ENCODE data around the gene HIVEP2. TPM values are rescaled to one million over a fixed set of nuclear protein-coding genes. Genes with fewer than 3 reads are reported as not detected.

The HIVEP2 gene
- total and polyA plus RNA-seq, 2 donors, result 7.6 to 17.0 TPM

DNA sequence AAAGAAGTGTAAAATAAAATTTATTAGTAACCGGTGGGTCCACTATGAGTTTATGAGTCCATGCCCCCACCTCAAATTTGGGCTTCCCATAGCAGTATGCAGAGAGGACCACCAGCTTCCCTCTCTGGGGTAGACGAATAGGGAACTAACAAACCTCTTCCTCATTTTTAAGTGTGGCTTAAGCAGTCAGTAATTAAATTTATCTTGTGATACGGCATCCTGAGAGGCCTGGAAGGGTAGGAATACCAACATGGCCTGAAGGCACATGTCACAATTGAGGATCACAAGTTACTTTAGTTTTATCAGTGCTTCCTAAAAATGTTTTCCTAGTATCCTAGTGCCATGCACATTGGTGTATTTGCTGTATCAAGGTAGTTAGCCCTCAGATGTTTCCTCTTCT, 239.9 kb downstream of the HIVEP2 start:
- H3K4me1 ChIP-seq (ENCODE audit: insufficient read depth), result no peaks in the 10 kb centered on the region
- no peaks in the 10 kb centered on the region for H3K36me3 ChIP-seq (ENCODE audit: insufficient read depth)
- no peak overlapping the region for H3K27ac ChIP-seq (ENCODE audit: low read depth)
- no peak overlapping the region for H3K4me3 ChIP-seq (ENCODE audit: low read depth, low read length)
- no peak for DNase-seq (ENCODE audit: extremely low spot score)
- 83% methylated on average over 3 of the region's 3 CpGs for WGBS

DNA sequence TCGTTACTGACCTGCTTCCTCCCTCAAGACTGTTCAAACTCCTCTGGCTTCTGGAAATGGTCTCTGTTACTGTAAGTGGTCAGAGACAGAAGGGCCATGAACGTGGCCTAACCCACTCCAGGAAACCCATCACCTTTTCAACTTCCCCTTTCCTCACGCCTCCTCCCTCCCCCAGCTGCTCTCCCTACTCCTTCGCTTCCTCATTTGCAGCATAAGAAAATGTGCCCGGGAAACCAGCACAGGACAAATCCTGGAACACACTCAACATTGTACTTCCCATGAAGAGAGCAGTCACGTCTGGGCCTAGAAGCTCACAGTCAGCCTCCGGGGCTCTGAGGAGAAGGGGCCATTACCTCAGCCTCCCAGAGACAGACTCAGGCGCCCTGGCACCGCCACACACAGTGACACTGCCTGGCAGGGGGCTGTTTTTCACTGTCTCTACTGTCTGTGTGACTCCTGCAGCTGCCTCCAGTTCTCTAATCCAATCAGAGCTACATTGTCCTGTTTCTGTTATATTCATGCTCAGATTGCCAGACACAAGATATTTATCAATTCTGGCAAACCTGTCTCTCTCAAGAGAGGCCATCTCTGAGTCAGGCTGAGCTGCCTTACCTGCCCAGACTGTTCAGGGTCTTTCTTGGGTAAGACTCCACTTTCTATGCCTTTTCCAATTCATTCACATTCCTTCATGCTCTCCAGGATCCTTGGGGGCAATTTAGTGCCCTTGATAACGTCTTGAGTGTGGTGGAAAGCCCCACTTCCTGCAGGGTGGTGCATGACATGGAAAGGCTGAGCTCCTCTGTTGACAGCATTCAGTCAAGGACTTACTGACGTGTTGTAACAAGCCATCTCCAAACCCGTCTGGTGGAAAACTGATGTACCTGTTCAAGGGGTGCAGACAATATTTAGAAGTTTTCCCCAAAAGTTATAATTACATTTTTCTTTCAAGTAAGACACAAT, 242.2 kb downstream of the HIVEP2 start:
- Histone ChIP-seq H3K36me3 (ENCODE audit: insufficient read depth) (no peaks in the 10 kb centered on the region), H3K4me3 (ENCODE audit: low read depth, low read length) (no peak overlapping the region), H3K4me1 (ENCODE audit: insufficient read depth) (no peaks in the 10 kb centered on the region), H3K27ac (ENCODE audit: low read depth) (no peak overlapping the region)
- WGBS, result 68% methylated on average over 12 of the region's 12 CpGs
- DNase-seq (ENCODE audit: extremely low spot score), result no peak

Other genes starting within 250 kb of the HIVEP2 start
- 35.6 TPM for gene AIG1, start 115.7 kb upstream of the HIVEP2 start, total RNA-seq
- 30.7 TPM for gene AIG1, start 115.7 kb upstream of the HIVEP2 start, polyA plus RNA-seq

Measured in urinary bladder (tissue), 4 donors.